NCI-H1417 treated with DMSO at 0.1 percent for 48 hours (cell line): Measurements from ENCODE around the gene ST8SIA2.
"Not testable (repeated sequence)": the region's sequence is repeated elsewhere in the genome, so short reads cannot be mapped to it uniquely, and the experiment has no call there.

Source experiments
- DNase-seq: peaks from one replicate; lab custom pipeline; 2025; lab: John Stamatoyannopoulos, UW

ST8SIA2 gene

DNA sequence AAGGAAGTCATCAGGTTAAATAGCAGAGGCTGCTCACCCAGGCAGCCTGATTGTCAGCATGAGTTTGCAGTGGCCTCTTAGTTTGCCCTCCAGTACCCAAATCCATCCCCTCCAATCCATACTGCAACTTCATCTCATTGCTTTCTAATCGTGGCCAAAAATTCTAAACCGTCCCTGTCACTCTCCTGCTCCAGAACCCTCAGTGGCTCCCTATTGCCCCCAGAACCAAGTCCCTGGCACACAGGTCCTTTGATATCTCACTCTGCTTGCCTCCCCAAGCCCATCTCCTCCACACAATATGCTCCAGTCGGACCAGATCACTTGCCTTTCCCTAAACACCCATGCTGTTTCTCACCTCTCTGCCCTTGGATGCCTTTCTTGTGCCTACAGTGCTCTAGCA, 49.7 kb downstream of the ST8SIA2 start:
- DNase-seq: no peak

DNA sequence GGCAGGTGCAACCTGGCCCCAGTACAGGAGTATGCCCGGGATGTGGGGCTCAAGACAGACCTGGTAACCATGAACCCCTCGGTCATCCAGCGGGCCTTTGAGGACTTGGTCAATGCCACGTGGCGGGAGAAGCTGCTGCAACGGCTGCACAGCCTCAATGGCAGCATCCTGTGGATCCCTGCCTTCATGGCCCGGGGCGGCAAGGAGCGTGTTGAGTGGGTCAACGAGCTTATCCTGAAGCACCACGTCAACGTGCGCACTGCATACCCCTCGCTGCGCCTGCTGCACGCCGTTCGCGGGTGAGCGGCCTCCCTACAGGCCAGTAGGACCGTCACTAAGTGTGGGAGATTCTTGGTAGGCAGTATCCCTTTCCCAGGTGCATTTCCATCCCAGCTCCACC, 51.0 kb downstream of the ST8SIA2 start:
- DNase-seq: no peak

- no peak for DNase-seq
These were observed 54.7 kb downstream of the ST8SIA2 start for GRCh38 chr15:92448370-92448769.

- no peak for DNase-seq
These were observed 55.8 kb downstream of the ST8SIA2 start for GRCh38 chr15:92449476-92449875.

DNA sequence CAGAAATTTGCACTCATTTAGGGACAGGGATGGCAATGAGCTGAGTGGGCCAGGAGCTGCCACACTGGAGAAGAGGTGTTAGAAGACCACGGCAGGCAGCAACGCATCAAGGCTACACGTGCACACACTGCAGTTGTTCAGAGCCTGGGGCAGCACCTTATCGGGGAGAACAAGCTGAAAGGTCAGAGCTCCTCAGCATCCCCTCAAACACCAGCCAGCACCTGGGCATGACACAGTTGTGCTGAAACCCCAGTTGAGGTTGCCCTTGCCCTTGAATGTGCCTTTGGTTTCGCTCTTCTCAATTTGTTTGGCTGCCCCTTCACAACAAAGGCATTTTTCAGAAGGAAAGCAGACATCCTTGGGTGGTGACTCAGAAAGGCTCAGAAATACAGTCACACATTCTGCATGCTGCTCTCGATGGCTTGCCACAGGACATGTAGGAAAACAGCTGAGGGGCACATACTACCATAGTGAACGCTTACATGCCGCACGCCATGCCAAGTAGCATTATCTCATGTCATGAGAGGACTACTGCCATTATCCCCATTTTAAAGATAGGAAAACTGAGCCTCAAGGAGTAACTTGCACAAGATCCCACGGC, 57.6 kb downstream of the ST8SIA2 start:
- DNase-seq: no peak

GRCh38 chr15:92452143-92452542, 58.5 kb downstream of the ST8SIA2 start:
- DNase-seq: no peak

DNA sequence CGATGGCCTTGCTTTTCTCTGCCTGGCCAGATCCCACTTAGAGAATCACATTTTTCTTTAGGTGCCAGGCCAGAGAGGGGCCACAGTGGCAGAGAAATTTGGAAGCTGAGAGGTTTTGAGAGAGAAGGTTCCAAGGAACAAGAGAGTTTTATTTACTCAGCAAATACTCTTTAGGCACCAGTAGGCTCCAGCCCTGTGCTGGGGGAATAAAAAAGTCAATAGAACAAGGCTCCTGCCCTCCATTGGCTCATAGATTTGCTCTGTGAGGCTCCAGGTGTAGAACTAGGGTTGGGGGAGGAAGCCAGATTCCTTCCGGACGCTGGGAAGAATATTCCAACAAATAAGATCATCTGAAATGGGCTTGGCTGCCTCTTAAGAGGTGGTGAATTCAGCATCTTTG, 59.9 kb downstream of the ST8SIA2 start:
- no peak for DNase-seq

DNA sequence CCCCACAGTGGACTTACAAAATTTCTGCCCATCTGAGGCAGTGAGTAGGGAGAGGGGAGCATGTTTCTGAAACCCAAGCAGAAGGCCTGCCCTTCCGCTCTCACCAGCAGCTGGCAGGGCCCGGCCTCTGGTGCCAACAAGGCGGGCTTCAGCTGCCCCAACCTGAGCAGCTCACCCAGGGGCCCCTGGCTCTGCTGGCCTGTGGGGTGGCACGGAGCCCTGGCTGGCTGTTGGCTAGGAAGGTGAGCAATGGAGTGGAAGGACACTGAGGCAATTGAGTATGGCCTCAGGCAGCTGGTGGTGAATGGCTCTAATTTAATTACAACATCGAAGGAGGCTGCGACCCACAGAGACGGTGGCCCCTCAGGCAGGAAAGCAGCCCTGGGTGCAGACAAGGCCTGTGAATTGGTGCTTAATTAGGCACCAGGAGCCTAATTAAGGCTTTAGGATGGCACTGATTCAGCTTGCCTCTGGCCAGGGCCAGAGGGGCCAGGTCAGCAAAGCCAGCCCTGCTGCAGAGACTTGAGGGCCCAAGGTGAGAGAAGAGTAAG, 60.9 kb downstream of the ST8SIA2 start:
- DNase-seq: no peak

- DNase-seq: no peak
These were observed 61.6 kb downstream of the ST8SIA2 start for GRCh38 chr15:92455271-92455670.

- DNase-seq: no peak
These were observed 63.9 kb downstream of the ST8SIA2 start for GRCh38 chr15:92457471-92458041.

GRCh38 chr15:92460023-92460422, 66.3 kb downstream of the ST8SIA2 start:
- DNase-seq: no peak

GRCh38 chr15:92462424-92463125, 68.9 kb downstream of the ST8SIA2 start:
- no peak for DNase-seq

GRCh38 chr15:92463352-92463751, 69.7 kb downstream of the ST8SIA2 start:
- no peak for DNase-seq

DNA sequence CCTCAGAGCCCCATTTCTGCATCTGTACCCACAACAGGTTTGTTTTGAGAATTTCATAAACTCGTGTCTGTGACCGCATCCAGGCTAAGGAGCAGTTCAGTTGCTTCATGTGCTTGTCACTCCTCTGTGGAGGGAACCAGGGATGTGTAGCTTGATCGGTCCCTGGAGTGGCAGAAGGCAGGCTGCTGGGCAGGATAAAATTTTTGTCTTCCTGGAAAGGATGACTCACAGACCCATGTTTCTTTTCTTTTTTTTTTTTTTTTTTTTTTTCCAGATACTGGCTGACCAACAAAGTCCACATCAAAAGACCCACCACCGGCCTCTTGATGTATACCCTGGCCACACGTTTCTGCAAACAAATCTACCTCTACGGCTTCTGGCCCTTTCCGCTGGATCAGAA, 70.1 kb downstream of the ST8SIA2 start:
- no peak for DNase-seq

GRCh38 chr15:92466834-92467233, 73.2 kb downstream of the ST8SIA2 start:
- no peak for DNase-seq

DNA sequence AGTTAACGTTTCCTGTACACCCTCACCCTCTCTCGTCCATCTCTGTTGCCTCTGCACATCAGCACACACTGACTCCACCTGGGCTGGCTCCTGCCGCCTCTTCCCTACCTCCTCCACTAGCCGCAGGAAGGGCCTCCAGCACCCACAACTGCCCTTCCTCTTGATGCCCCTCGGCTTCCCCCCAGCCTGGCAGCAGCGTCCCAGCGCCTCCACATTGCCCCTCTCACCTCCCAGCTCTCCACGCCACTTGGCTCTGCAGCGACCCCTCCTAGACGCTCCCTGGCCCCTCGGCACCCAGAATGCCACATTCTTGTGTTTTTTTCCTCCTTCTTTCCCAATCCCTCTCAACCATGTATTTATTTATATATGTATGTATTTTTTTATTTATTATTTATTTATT, 73.6 kb downstream of the ST8SIA2 start:
- DNase-seq: no peak

DNA sequence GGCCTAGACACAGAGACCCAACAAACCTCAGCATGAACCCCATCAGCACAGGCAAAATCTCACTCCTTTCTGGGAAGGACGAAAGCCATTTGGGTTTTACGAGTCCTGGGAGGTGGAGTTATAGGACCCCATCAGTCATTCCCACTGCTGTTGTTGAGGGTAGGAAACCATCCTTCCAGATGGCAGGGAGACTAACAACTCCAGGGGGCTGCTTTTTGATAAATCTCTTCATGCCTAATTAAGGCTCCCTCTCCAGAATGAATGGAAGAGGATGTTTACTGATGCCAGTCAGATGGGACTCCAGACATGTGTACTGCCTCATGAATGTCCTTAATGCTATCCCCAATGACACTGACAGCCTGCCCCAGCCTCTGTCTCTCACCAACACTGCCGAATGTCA, 75.3 kb downstream of the ST8SIA2 start:
- no peak for DNase-seq

DNA sequence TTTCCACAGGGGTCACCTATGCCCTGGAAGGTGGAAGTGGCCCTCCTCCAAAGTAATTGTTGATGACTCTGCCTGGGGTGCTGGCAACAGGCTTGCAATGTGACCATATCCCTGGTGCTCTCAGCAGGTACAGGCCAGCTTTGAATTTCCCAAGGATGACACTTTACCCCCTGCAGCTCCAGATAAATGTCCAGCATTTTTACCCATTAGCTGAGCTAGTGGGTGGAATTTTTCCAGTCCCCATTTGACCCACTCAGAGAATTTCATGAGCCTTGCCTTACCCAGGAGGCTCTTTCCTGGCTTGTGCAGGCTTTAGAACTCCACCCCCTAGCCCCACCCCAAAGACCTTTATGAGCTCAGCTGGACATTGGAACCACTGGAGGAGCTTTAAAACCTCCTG, 77.6 kb downstream of the ST8SIA2 start:
- no peak for DNase-seq

DNA sequence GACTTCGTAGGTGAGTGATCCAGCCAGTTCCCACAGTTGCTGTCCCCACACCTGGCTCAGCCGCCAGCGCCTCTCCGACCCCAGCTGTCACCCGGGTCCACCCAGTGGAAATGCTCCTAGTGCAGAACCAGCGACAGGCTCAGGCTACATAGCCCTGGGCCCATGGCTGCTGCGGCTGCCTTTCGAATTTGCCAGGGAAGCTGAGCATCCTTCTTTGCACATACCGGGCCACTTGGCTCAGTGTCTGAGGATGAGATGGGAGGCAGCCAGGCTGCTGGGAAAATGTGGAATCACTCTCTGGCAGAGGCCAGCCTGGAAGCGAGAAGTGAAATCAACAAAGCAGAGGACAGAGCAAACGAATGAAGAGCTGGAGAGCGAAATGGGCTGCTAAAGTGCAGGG, 80.1 kb downstream of the ST8SIA2 start:
- no peak for DNase-seq

DNA sequence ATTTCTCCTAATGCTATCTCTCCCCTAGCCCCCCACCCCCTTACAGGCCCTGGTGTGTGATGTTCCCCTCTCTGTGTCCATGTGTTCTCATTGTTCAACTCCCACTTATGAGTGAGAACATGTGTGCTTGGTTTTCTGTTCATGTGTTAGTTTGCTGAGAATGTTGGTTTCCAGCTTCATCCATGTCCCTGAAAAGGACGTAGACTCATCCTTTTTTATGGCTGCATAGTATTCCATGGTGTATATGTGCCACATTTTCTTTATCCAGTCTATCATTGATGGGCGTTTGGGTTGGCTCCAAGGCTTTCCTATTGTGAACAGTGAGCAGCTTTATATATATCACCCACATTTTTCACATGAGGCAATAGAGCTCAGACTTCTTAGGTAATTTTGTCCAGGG, 86.0 kb downstream of the ST8SIA2 start:
- not testable (repeated sequence) for DNase-seq

DNA sequence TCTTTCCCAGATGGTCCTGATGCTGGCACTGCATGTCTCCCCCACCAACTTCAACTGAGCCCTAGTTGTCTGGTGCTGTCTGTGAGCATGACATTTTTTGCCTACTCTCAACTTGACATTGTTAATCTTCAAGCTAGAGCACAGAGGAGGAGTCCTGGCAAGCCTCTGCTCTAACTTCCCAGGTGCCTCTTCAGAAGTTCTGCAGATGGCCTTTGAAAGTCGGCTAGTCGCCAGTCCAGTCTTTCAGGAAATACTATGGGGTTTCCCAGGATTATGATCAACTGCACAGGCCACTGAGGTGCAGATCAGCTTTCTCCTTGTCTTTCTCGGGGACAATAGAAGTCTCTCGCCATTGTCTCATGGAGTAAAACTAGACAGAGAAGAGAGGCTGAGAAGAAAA, 86.7 kb downstream of the ST8SIA2 start:
- no peak for DNase-seq

DNA sequence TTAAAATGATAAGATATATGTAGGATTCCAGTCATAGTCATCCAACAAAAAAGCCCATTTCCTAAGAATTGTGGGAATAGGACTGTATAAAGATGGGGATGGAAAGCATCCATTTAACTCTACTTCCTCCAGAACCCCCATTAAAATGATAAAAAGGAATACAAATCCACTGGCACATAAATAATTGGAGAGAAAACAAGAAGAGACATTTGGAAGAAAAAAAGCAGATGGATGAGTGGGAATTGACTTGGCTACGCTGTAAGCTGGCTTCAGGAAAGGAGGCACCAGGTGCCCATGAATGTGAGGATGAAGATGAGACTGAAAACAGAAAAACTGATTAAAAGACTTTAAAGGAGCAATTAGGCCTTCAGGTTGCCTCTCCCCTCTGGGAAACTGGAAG, 91.8 kb downstream of the ST8SIA2 start:
- no peak for DNase-seq

- DNase-seq: no peak
These were observed 99.0 kb downstream of the ST8SIA2 start for GRCh38 chr15:92492551-92493115.
